GM19372 (cell line): ENCODE measurements around the gene NOP9.

Experiments used
- ATAC-seq: cut with Tn5 transposase; IDR thresholded peaks from one replicate; pipeline ENCODE4 v1.9.1; 2021; ENCODE audit warnings: mild to moderate bottlenecking, low read depth, moderate library complexity; ENCODE audit not compliant: unreplicated experiment

The NOP9 gene

DNA sequence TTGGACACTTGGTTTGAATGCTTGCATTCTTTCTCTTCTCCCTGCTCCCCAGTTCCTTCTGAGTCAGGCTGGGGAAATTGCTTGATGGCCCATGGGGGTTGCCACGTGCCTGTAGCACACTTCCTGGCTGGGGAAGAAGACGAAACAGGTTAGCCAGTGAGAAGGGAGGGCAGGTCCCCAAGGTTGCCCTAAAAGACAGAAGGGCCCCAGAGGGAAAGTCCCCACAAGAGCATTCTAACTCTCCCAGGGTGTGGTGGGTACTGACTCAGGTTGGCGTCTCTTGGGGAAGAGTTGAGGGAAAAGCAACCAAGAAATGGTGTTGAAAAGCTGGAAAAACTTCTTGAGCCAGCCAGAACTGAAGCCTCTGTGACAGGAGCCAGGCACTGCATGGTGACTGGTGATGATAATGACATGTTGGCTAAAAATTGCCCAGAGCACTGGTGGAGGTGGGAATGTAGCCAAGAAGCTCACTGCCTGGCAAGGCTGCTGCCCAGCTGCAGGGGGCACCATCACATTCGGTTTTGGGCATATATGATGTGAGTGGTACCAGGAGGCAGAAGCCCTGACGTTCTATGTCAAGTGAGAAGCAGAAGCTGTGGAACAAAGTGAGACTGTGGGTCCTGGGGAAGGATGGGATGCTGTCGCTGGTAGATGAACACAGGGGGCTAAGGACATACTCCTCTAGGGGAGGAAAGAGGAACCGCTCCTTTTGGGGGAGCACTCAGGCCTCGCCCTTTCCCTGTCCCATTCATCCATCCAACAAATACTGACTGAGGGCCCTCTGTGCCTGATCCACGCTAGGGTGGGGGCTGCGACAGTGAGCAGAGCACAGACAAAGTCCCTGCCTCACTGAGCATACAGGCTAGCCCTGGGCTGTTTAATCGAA is 20.1 kb upstream of the NOP9 start:
- no peak for ATAC-seq

DNA sequence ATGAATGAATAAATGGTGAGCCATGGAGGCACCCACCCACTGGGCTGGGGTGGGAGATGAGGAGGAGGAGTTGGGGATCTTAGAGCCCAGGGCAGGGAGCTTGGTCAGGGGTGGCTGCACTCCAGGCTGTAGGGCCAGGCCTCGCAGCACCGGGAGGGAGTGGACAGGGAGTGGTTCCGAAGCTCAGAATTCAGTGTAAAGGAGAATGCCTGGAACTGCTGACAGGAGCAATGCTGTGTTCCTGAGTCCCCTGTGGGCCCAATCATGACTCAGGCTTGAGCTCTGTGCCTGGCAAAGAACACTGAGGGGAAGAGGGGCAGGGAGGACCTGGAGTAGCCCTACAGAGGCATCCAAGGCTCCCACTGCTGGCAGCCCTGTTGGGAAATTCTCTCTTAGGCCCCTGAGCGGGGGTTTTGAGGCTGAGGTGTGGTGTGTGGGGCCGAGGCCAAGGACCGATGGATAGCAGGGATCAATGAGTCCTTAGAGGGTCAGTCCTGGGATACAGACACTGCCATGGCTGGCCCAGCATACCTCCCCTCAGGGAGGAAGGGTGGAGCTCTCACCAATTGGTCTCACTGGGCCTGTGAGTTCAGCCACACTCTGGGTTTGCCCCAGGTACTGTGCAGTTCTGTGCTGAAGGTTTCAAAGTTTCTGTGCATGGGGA is 18.7 kb upstream of the NOP9 start:
- ATAC-seq: no peak

DNA sequence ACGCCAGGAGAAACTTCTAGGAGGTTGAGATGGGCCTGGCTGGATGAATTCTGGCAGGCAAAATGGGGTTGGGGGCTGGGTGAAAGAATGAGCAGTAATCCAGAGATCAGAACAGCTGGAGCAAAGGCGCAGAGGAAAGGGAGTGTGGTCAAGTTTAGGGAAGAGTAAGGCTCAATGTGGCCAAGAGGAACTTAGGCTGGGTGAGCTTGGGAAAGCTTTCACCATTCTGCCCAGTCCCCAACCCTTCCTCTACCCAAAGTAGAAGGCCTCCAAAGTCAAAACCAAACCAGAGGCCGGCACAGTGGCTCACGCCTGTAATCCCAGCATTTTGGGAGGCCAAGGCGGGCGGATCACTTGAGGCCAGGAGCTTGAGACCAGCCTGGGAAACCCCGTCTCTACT is 18.0 kb upstream of the NOP9 start:
- no peak for ATAC-seq

DNA sequence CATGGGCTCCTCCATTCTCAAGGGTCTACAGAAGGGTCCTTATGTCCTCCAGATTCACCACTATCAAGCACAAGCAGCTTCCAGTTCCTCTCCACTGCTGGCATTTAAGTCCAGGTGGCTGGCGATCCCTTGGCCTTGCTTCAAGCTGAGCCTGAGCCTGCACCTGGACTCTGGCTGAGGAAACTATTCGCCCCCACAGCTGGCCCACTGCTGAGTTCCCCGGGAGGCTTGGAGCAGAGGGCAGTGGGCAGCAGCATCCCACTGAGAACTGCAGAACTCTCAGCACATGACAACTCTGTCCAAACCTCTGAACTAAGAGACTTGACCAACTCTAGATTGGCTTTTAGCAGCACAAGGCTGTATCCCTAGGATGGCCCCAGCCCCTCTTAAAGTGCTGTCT is 16.9 kb upstream of the NOP9 start:
- no peak for ATAC-seq

DNA sequence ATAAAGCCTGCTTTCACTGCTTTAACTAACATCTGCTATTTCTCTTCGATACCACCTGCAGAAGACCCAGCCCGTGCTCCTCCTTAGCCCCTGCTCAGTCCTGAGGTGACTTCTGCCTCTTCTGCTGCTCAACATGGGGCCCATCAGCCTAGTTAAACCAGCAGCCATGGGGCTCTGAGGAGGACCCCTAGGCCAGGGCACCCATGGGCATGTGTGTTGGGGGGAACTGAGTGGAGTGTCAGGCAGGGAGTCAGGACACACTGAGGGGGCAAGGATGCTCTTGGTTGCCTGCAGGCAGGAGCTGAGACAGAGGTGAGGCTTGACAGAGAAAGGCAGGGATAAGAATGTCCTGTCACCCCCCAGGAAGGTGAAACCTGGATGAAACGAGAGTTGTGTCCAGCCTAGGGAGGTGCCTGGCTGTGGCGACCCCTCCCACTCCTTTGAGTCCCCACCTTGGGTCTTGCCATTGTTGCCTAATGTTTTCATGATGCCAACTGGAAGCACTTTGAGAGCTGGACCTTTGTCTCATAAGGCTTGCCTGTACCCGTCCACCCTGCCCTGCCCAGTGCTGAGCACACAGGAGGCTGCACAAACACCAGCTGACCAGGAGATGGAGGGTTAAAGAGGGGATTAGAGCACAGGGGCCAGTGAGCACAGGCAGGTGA is 15.7 kb upstream of the NOP9 start:
- no peak for ATAC-seq

DNA sequence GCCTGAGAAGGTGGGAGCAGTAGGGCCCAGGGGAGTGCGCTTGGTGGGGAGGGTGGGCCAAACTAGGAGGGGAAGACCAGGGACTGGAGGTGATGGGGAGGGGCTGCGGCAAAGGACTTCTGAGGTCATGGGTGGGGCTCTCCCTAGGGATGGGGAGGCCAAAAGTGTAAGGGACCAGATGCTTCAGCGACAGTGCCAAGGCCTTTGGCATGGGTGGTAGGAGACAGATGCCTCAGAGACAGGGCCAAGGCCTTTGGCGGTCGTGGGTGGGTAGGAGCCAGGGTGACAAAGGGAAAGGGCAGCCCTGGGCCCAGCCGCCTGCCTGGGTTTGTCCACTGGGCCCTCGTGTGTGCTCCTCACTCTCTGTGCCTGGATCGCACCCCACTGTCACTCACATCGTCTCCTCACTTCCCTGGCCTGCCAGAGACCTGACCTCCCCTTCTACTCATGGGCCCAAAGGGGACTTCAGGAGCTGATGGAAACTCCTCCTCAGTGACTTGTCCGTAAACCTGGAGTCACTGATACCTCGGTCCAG is 15.1 kb upstream of the NOP9 start:
- no peak for ATAC-seq

DNA sequence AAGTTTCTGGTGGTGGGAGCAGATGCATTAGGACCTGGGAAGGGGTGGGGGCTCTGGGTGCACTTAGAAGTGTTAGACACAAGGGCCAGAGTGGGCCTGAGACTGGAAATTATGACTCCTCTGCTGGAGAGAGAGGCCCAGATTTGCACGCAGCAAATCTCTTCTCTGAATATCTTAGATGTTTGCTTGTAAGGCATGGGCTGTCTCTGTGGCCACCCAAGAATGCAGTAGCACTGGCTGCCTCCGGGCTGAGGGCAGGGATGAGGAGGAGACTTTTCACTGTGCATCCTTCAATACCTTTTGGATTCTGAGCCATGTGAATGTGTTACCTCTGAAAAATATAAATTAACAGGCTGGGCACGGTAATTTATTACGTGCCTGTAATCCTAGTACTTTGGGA is 14.3 kb upstream of the NOP9 start:
- no peak for ATAC-seq

DNA sequence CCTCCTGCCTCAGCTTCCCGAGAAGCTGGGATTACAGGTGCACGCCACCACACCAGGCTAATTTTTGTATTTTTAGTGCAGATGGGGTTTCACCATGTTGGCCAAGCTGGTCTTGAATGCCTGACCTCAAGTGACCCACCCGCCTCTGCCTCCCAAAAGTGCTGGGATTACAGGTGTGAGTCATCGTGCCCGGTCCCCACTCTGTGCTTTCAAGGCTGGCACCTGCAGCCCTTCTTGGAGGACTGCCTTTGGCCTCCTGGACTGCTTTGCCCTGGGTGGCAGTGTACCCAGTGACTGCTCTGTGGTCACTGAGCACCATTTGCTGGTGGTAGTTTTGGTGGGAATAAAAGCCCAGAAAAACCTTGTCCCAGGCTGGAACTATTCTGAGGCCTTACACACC is 12.7 kb upstream of the NOP9 start:
- no peak for ATAC-seq

DNA sequence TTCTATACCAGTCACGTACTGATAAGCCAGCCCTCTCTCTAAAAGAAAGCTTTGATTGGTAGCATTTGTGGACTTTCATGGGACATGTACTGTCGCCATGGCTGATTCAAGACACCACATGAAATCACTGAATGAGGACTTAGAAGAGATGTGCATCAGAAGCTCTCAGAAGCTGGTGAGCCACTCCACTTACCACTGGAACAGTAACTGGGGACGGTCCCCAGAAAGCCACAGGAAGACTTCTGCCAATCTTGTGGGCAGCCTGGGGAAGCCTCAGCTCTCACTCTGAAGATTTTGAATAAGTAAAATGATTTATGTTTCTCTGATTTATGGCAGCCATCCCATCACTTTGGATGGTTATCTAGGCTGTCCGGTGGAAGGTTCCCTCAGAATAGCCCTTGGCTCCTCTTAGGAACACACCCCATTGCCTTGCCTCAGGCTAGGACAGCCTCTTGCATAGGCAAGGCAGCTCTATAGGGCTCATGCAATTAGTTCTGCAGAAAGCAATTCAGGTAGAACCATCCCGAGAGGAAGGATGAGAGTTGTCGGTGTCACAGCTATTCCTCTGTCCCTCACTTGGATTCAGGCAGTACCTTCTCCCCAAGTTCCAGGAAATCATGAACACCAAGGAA is 9.9 kb upstream of the NOP9 start:
- ATAC-seq: no peak

DNA sequence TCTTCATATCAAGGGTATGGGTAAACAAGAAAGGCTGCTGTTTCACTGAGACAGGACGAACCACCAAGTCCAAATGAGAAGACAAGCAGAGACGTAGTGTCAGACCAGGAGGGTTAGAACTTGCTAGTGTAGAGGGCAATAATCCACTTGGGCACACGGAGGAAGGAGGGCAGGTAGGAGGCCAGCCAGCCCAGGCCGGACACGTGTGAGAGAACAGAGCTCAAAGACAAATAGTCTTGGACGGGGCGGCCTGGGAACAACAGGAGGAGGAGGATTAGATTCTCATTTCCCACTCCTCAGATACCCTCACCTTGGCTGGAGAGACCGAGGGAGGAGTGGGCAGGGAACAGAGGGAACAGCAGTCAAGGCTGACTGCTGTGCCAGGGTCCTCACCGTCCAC is 8.9 kb upstream of the NOP9 start:
- ATAC-seq: no peak

DNA sequence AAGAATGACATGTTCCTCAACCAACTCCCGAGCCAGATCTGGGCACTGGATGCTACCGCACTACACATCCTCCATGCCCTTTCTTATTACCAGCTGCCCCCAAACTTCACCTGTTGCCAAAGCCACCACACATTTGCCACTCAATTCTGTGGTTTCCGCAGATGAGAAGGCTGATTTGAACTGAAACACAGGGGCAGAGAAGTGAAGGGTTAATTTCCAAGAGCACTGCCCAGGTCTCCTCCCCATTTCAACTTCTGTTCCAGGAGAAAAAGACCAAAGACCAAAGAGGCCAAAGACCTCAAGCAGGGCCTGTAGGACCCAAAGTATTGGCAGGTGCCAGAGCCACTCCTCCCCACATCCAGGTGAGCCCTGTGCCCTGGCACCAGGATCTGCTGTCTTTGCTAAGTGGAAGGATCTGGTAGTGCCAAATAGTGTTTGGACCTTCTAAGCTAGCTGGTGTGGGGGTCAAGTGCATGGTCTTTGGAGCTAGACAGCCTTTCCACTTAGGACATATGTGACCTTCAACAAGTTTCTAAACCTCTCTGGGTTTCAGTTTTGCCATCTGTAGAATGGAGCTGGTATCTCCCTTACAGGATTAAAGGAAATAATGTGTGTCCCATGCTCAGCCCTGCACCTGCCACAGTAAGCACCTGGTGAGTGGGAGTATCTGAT is 8.1 kb upstream of the NOP9 start:
- no peak for ATAC-seq

DNA sequence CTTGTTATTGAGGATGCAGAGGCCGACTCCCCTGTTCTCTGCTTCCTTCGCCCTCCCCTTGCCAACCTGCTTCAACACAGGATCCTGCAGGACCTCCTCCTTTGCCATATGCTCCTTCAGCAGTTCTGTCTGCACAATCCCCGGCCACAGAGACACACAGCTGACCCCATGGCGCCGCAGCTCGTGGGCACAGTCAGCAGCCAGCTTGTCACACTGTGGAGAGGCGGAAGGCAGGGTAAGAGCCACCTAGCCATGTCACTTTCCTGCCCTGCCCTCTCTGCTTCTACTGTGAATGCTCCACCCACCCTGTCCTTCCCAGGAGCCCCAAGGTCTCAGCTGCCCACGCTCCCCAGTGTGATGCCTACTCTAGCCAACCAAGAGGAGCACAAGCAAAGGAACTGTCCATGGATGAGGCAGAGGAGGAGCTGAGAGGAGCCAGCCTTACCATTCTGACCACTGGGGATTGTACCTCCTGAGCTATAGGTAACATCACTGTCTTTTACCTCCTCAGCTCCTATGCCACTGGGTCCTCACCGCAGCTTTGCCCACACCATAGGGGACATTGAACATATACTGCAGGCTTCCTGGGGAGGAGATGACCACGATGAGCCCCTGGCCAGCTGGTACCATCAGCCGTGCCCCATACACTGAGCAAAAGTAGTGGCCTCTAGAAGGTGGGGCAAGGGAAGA is 7.4 kb upstream of the NOP9 start:
- no peak for ATAC-seq

DNA sequence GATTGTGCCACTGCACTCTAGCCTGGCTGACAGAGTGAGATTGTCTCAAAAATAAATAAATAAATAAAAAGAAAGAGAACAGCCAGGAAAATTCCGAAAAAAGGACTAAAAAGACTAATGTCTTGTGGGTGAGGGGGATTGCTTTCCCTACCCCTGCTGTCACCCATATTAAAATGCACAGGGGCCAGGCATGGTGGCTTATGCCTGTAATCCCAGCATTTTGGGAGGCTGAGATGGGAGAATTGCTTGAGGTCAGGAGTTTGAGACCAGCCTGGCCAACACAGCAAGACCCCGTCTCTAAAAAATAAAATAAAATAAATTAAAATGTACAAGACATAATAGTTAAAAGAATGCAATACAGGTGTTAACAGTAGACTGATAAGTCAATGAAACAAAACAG is 6.1 kb upstream of the NOP9 start:
- ATAC-seq: no peak

DNA sequence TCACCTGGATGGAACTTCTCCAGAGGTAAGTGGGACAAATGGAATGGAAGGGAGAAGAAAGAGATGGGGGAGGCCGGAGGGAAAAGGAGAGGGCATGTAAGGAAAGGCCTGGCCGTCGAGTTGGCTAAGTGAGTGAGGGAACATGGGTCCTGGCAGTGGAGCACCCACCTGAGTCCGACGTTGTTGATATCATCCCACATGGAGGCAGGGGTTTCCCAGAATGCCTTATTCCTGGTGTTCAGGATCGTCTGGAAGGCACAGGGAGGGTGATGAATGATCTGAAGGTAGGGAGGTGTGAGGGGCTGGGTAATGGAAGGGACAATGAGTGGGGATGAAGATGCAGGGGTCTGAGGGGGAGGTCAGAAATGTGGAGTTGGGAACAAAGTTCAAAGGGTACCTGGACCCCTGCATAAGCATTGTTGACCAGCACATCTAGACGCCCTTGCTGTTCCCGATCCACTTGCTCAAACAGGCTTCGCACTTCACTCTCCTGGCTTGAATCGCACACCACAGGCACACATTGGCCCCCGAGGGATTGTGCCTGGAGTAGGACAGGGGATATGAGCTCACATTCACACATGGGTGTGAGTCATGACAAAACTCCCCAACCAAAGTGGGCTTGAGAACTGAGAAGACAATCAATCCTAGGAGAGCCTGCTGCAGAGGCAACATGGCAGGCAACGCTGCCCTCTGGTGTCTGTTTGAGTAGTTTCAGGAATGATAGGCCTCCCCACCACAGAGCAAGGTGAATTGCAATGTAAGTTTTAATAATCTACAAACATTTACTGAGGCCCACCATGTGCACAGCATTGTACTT is 3.1 kb upstream of the NOP9 start:
- no peak for ATAC-seq

DNA sequence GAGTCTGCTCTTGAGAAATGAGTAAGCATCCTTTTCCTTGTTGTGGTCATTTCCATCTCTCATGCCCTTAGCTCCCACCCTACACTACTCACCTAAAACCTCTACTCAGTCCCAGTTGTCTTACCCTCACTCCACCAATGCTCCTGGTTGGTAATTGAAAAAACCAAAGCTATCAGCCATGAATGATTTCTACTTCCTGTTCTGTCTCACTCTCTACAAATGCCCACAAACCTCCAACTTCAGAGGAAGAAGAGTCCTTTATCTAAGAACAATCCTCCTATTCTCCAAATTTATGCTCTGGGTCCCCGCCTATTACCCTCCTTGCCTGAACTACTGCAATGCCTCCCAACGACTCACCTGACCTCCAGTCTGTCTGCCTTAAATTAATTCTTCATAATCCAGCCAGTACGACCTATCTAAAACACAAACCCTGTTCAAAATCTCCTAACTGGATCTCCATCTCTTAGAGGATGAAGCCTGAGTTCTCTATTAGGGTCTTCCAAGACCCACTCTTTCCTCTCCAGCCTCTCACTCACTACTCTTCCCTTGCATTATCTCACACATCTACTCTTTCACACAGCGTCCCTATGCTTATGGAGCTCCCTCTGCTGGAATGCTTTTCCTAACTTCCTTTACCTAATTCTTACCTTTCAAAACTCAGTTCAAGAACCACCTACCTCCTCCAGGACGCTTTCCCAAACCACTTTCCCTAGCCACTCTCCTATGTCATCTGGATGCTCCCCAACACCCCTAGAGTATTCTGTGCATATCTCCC is 2.3 kb upstream of the NOP9 start:
- ATAC-seq: no peak

DNA sequence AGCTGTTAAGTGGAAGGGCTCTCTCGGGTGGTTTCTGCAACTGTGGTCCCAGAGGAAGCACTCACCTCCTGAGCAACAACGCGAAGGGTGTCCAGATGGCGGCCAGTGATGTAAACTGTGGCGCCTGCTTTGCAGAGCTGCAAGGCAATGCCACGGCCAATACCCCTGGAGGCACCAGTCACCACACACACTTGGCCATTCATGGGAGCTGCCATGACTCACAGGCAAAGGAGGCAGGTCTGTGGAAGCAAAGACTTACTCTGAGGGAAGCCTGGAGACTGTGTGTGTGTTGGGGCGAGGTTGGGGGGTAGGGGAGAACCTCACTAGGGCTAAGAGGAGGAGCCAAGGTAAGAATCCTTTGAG is 777 bp upstream of the NOP9 start:
- no peak for ATAC-seq

DNA sequence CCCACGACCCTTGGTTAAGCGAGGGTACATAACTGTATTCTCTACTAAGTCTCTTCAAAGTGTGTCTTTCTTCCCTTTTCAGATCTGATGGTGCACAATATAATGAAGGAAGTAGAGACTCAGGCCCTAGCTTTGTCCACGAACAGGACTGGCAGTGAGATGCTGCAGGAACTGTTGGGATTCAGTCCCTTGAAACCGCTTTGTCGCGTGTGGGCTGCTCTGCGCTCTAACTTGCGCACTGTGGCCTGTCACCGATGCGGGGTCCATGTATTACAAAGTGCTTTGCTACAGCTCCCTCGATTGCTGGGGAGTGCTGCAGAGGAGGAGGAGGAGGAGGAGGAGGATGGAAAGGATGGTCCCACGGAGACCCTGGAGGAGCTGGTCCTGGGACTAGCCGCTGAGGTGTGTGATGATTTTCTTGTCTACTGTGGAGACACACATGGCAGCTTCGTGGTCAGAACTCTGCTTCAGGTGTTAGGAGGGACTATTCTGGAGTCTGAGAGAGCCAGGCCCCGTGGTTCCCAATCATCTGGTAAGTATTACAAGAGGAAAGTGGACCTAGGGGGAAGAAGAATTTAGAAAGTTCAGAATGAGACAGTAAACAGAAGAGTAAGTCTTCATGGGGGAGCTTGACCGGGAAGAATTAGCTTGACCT is 803 bp downstream of the NOP9 start:
- no peak for ATAC-seq

DNA sequence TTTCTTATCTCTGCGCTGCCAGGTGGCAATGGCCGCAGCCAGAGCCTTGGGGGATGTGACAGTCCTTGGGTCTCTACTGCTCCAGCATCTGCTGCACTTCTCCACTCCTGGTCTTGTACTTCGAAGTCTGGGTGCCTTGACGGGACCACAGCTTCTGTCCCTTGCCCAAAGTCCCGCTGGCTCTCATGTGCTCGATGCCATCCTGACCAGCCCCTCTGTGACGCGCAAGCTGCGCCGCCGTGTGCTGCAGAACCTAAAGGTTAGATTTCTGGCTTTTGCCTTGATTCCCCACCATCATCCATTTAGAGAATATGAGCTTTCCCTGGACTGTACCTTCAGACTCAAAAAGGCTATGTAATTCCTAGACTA is 4.4 kb downstream of the NOP9 start:
- no peak for ATAC-seq
